ENCODE data around the gene CALHM3.
A peak's percentile ranks its signal among the peaks of the same experiment; 100 is the strongest.

The CALHM3 gene

GRCh38 chr10:103473261-103473671, 5.8 kb downstream of the CALHM3 start:
- no peak for DNase-seq

GRCh38 chr10:103472005-103472404, 7.0 kb downstream of the CALHM3 start:
- DNase-seq = no peak

- peak; percentile 28 for DNase-seq
Observed at GRCh38 chr10:103470761-103471653, 8.0 kb downstream of the CALHM3 start.

- no peak for DNase-seq
Observed at GRCh38 chr10:103469201-103469600, 9.8 kb downstream of the CALHM3 start.

- no peak for DNase-seq
Observed at GRCh38 chr10:103467406-103467805, 11.6 kb downstream of the CALHM3 start.

GRCh38 chr10:103466734-103467133, 12.3 kb downstream of the CALHM3 start:
- peak; percentile 35 for DNase-seq

GRCh38 chr10:103465411-103466179, 13.4 kb downstream of the CALHM3 start:
- DNase-seq = no peak

GRCh38 chr10:103463499-103463898, 15.5 kb downstream of the CALHM3 start:
- DNase-seq = no peak

- DNase-seq = no peak
Observed at GRCh38 chr10:103459615-103460014, 19.4 kb downstream of the CALHM3 start.

GRCh38 chr10:103458720-103459119, 20.3 kb downstream of the CALHM3 start, which contains the start of gene CALHM1:
Gene CALHM1 (minus strand): TSS chr10:103458900. CDS start chr10:103458751, 149 bp downstream.
- no peak for DNase-seq

- DNase-seq = no peak
Observed at GRCh38 chr10:103457896-103458583, 21.0 kb downstream of the CALHM3 start.

- DNase-seq = no peak
Observed at GRCh38 chr10:103457176-103457712, 21.8 kb downstream of the CALHM3 start.

GRCh38 chr10:103456074-103456660, 22.9 kb downstream of the CALHM3 start:
- DNase-seq = no peak

- DNase-seq = no peak
Observed at GRCh38 chr10:103455235-103455634, 23.8 kb downstream of the CALHM3 start.

- DNase-seq = no peak
Observed at GRCh38 chr10:103454026-103454425, 25.0 kb downstream of the CALHM3 start.

- no peak for DNase-seq
Observed at GRCh38 chr10:103452506-103453230, 26.4 kb downstream of the CALHM3 start.

GRCh38 chr10:103451831-103452505, 27.1 kb downstream of the CALHM3 start, which contains the start of gene CALHM2:
Gene CALHM2 (minus strand): TSS chr10:103452370. CDS start chr10:103449941, 2,429 bp downstream.
- peak; percentile 54 for DNase-seq

- peak; percentile 44 for DNase-seq
Observed at GRCh38 chr10:103451091-103451813, 27.8 kb downstream of the CALHM3 start.

- no peak for DNase-seq
Observed at GRCh38 chr10:103450201-103450695, 28.8 kb downstream of the CALHM3 start.
